Measurements from ENCODE around the gene SLC39A10.

DNA sequence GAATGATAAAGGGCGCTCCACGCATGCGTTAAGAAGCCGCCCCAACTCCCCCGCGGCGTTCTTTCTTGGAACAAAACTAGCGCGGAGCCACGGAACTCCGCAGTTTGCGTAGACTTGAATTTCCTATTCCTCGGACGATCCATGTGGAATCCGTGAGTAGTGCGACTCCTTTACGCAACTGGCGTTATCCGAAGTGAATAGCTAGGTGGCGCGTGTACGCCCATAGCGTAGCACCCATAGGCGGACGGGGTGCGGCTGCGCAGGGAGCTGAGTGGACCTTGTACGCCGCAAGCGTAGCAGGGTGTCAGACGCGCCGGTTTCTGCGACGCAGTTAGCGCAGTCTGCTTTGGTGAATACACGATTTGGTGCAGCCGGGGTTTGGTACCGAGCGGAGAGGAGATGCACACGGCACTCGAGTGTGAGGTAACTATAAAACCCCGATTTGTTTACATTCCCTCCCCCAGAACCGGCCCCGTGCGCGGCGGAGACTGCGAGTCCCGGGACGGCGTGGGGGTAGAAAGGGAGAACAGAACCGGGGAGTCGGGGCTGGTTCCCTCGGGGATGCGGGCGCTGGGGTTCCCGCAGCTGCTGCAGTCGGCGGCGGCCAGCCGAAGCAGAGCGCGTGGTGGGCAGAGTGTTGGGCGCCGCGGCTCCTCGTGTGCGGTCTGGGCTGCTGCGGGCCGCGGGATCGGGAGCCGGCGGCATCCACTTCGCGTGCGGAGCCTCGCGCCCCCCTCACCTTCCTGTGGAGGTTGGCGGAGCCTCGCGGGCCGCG lies at the start of gene SLC39A10:
- TF ChIP-seq EZH2 (IDR thresholded peaks at IDR 0.05; ENCODE audit: borderline replicate concordance, insufficient read depth, low read depth, low read length, poor library complexity, severe bottlenecking) = no peak
- TF ChIP-seq, protein P1, sequence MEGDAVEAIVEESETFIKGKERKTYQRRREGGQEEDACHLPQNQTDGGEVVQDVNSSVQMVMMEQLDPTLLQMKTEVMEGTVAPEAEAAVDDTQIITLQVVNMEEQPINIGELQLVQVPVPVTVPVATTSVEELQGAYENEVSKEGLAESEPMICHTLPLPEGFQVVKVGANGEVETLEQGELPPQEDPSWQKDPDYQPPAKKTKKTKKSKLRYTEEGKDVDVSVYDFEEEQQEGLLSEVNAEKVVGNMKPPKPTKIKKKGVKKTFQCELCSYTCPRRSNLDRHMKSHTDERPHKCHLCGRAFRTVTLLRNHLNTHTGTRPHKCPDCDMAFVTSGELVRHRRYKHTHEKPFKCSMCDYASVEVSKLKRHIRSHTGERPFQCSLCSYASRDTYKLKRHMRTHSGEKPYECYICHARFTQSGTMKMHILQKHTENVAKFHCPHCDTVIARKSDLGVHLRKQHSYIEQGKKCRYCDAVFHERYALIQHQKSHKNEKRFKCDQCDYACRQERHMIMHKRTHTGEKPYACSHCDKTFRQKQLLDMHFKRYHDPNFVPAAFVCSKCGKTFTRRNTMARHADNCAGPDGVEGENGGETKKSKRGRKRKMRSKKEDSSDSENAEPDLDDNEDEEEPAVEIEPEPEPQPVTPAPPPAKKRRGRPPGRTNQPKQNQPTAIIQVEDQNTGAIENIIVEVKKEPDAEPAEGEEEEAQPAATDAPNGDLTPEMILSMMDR (IDR thresholded peaks at IDR 0.05) = no peak
